ENCODE data around the gene MYOZ3.

The MYOZ3 gene

GRCh38 chr5:150706776-150707390 is 45.8 kb downstream of the MYOZ3 start:
- no peak for DNase-seq

- DNase-seq = no peak
Observed at GRCh38 chr5:150710165-150710564, 49.1 kb downstream of the MYOZ3 start.

- no peak for DNase-seq
Observed at GRCh38 chr5:150723845-150724244, 62.8 kb downstream of the MYOZ3 start.

Measured in NCI-H446 treated with DMSO at 0.1 percent for 48 hours (cell line).